VCaP (cell line): ENCODE measurements around the gene RASA1.

Experiments
- H3K27ac ChIP-seq: fragments of 450-650 bp; 2 replicates; pipeline ENCODE4 v1.5.1; 2017
- TF ChIP-seq, protein P1 (sequence below): fragments of 450-650 bp; conservative IDR thresholded peaks from 2 replicates; pipeline ENCODE4 v1.5.1; 2017; ENCODE audit warnings: mild to moderate bottlenecking, moderate library complexity

Gene RASA1

DNA sequence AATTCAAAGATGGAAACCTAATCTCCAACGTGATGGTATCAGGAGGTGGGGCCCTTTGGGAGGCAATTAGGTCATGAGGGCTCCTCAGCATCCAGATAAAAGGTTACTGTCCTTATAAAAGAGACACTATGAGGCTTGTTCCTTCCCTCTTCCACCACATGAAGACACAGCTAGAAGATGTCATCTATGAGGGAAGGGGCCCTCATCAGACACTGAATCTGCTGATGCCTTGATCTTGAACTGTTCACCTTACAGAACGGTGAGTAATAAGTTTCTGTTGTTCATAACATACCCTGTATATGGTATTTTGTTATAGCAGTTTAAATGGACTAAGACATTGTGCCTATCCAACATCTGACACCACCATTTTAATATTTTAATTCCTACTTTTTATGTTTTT lies 164.8 kb downstream of the RASA1 start:
- TF ChIP-seq, protein P1, sequence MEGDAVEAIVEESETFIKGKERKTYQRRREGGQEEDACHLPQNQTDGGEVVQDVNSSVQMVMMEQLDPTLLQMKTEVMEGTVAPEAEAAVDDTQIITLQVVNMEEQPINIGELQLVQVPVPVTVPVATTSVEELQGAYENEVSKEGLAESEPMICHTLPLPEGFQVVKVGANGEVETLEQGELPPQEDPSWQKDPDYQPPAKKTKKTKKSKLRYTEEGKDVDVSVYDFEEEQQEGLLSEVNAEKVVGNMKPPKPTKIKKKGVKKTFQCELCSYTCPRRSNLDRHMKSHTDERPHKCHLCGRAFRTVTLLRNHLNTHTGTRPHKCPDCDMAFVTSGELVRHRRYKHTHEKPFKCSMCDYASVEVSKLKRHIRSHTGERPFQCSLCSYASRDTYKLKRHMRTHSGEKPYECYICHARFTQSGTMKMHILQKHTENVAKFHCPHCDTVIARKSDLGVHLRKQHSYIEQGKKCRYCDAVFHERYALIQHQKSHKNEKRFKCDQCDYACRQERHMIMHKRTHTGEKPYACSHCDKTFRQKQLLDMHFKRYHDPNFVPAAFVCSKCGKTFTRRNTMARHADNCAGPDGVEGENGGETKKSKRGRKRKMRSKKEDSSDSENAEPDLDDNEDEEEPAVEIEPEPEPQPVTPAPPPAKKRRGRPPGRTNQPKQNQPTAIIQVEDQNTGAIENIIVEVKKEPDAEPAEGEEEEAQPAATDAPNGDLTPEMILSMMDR = no peak
- no peak overlapping the region for H3K27ac ChIP-seq

DNA sequence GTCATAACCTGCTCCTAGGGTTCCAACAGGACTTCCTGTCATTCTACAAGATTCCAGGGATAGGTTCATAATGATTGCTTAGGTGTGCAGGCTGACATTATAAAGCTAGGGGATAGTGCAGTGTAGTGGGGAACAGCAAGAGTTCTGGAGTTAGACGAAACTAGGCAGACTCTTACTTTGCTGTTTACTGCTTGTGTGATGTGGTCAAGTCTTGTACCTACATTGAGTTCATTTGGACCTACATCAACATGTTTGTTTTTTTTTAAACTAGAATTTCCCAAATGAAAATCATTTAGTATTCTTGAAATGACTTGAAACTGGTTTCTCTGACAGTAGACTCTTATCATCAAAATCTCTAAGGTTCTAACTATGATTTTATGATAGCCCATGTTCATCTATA lies 166.3 kb downstream of the RASA1 start:
- no peak overlapping the region for H3K27ac ChIP-seq
- TF ChIP-seq, protein P1 = no peak

DNA sequence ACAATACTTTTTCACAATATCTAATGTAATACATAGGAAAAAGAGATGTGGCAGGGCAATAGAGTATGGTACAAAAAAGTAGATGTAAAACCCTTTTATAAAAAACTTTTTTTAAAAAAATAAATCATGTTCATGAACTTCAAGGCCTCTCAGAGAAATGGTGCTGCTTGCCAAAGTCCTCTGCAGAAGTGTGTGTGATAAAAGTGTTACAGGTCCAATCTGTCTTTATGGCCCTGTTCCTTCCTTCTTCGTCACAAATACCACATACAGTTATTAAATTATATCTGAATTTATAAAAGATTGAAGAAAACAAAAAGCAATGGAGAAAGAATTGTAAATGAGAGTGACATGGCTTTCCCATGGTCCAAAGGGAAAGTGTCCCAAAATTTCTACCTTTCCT lies 166.8 kb downstream of the RASA1 start:
- H3K27ac ChIP-seq = no peak overlapping the region
- TF ChIP-seq, protein P1 = no peak

DNA sequence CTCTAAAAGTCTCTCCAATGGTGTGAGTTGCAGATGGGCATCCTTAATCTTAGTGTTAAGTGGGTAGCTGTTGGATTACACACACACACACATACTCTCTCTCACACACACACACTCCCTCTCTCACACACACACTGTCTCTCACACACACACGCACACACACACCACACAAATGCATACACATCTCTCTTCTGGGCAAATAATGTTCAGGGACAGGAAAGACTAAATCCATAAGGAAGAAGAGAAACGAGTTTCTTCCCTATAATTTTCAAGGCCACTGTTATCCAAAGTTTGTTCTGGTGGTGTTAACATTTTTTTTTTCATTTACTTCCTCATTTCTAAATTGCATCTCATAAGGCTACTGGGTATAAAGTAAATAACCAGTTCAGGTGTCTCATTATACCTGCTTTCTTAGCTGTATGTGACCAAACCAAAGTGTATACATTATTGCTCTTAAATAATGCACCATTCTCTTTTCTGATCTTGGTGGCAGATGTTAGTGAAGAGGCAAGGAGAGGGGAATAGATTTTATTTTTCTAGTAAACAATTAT lies 167.5 kb downstream of the RASA1 start:
- TF ChIP-seq, protein P1 = no peak

DNA sequence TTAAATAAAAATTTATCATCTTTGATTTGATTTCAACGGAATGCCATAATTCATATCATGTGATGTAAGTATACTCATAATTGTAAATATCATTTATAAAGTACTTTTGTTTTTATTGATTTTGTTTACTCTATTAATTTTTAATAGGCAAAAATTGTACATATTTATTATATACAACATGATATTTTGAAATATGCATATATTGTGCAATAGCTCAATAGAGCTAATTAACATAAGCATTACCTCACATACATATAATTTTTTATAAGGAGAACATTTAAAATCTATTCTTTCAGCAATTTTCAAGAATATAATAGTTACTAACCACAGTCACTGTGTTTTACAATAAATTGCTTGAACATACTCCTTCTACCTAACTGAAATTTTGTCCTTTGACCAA lies 170.0 kb downstream of the RASA1 start:
- H3K27ac ChIP-seq = no peak overlapping the region

More for the DNA sequence above, 167.5 kb downstream of the RASA1 start:
- no peak overlapping the region for H3K27ac ChIP-seq

DNA sequence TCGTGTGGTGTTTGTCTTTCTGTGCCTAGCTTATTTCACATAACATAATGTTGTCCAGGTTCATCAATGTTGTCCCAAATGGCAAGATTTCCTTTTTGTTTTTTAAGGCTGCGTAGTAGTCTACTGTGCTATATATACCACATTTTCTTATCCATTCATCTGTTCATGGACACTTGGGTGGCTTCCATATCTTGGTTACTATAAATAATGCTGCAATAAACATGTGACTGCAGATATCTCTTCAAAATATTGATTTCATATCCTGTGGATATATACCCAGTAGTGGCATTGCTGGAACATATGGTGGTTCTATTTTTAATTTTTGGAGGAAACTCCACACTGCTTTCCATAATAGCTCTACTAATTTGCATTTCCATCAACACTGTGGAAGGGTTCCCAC lies 170.5 kb downstream of the RASA1 start:
- no peak overlapping the region for H3K27ac ChIP-seq
- TF ChIP-seq, protein P1 = no peak

More for the DNA sequence above, 170.0 kb downstream of the RASA1 start:
- TF ChIP-seq, protein P1 = no peak
